Osteoblast (primary cell): ENCODE measurements around the gene S1PR5. TPM values are rescaled to one million over a fixed set of nuclear protein-coding genes. Genes with fewer than 3 reads are reported as not detected.
A peak's percentile ranks its signal among the peaks of the same experiment; 100 is the strongest.

Experiments used
- DNase-seq: peaks from one replicate; pipeline ENCODE4 v3.0.0; 2011; ENCODE audit warnings: low spot score, mixed read lengths; ENCODE audit not compliant: insufficient read length; ENCODE audit errors: missing footprints
- H2AFZ ChIP-seq: 2 replicates; pipeline ENCODE4 v1.6.0; 2011; ENCODE audit warnings: mild to moderate bottlenecking, low read length
- H3K27ac ChIP-seq: 2 replicates; pipeline ENCODE4 v1.5.1; 2011; ENCODE audit warnings: mild to moderate bottlenecking, low read depth, low read length, moderate library complexity
- H3K27me3 ChIP-seq: 2 replicates; pipeline ENCODE4 v1.6.0; 2012; ENCODE audit warnings: mild to moderate bottlenecking, control low read depth, inconsistent platforms, low read length, moderate library complexity; ENCODE audit not compliant: insufficient read depth
- H3K36me3 ChIP-seq: 2 replicates; pipeline ENCODE4 v1.5.1; 2011; ENCODE audit warnings: mild to moderate bottlenecking, low read length, control low read depth, moderate library complexity; ENCODE audit not compliant: insufficient read depth
- H3K4me1 ChIP-seq: 2 replicates; pipeline ENCODE4 v1.5.1; 2011; ENCODE audit warnings: mild to moderate bottlenecking, low read length, control low read depth, moderate library complexity; ENCODE audit not compliant: insufficient read depth
- H3K4me2 ChIP-seq: 2 replicates; pipeline ENCODE4 v1.6.0; 2011; ENCODE audit warnings: mild to moderate bottlenecking, low read length; ENCODE audit not compliant: insufficient read depth
- H3K4me3 ChIP-seq: fragments of 200-600 bp; sonication (generic); 3 replicates; pipeline ENCODE4 v1.5.1; 2012; ENCODE audit warnings: mild to moderate bottlenecking, low read length, inconsistent platforms; ENCODE audit not compliant: insufficient read depth
- H3K79me2 ChIP-seq: 2 replicates; pipeline ENCODE4 v1.6.0; 2012; ENCODE audit warnings: mild to moderate bottlenecking, low read length, control low read depth, inconsistent platforms; ENCODE audit not compliant: insufficient read depth
- H3K9me3 ChIP-seq: 2 replicates; pipeline ENCODE4 v1.5.1; 2011; ENCODE audit warnings: low read depth, low read length, control low read depth
- H4K20me1 ChIP-seq: 2 replicates; pipeline ENCODE4 v1.6.0; 2012; ENCODE audit warnings: mild to moderate bottlenecking, low read length, control low read depth; ENCODE audit not compliant: insufficient read depth
- CTCF ChIP-seq: IDR thresholded peaks from 2 replicates; pipeline ENCODE4 v1.5.1; 2011; ENCODE audit warnings: mild to moderate bottlenecking, low read depth, low read length, moderate library complexity; ENCODE audit errors: extremely low read depth
- total RNA-seq: library from RNA; depleted of rRNA; stranded (reverse); fragments of >200 nt; gene quantifications from 2 replicates; pipeline ENCODE4 v1.2.3, GENCODE V29; 2012

Gene S1PR5
- total RNA-seq, 1 donor: 0.36 TPM

DNA sequence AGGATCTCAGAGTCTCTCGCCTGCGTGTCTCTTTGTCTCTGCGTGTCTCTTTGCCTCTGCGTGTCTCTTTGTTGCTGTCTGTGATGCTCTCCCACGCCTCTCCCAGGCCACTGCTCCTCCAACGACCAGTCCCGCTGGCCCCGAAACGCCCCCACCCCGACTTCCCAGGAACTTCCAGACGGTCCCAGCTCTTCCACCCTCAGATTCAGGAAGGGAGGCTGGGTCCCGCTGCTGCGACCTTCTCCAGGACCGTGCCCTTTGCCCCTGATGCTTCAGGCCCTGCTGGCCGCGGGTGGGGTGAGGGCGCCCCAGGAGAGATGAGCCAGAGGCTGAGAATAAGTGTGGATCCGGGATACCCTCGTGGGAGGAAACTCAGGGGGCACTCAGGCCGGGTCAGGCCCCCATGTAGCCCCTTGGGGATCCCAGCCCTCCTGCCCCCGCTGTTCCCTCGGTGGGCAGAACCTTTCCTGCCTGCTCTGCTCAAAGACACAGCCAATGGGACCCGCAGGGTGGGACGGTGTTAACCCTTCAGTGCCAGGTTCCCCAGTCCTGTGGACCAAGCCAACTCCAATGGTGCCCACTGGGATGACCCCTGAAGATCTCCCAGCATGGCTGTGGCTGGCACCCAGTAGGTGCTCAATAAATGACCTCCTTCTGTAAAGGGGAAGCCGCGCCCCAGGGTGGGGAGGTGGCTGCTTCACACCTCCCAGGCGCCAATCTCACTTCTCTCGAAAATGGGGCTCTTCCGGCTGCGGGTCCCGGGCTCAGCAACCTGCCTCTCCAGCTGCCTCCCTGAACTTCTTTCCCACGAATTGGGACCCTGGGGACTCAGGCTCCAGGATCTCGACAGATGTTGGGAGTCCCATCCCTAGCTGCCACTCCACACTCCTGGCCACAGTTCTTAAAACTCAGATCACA, 1.5 kb upstream of the S1PR5 start:
- H3K27me3 ChIP-seq: peaks cover 30% of the 10 kb centered on the region
- DNase-seq: peak; percentile 89
- peak overlapping the region; percentile 86 for H3K4me2 ChIP-seq
- H3K36me3 ChIP-seq: no peaks in the 10 kb centered on the region
- no peak overlapping the region for H3K27ac ChIP-seq
- H3K4me1 ChIP-seq: peaks cover 18% of the 10 kb centered on the region
- no peak for TF ChIP-seq CTCF
- H3K79me2 ChIP-seq: no peaks in the 10 kb centered on the region
- peak overlapping the region; percentile 67 for H3K4me3 ChIP-seq
- H3K9me3 ChIP-seq: no peaks in the 10 kb centered on the region
- H2AFZ ChIP-seq: peak overlapping the region; percentile 70
- no peaks in the 10 kb centered on the region for H4K20me1 ChIP-seq

GRCh38 chr19:10517760-10518443, 655 bp upstream of the S1PR5 start:
- no peaks in the 10 kb centered on the region for H3K9me3 ChIP-seq
- peak overlapping the region; percentile 67 for H3K4me3 ChIP-seq
- no peak for TF ChIP-seq CTCF
- peak overlapping the region; percentile 86 for H3K4me2 ChIP-seq
- H3K27me3 ChIP-seq: peaks cover 33% of the 10 kb centered on the region
- H4K20me1 ChIP-seq: no peaks in the 10 kb centered on the region
- H3K4me1 ChIP-seq: peaks cover 18% of the 10 kb centered on the region
- no peaks in the 10 kb centered on the region for H3K79me2 ChIP-seq
- no peak overlapping the region for H3K27ac ChIP-seq
- H2AFZ ChIP-seq: peak overlapping the region; percentile 70
- H3K36me3 ChIP-seq: no peaks in the 10 kb centered on the region
- peak; percentile 94 for DNase-seq

GRCh38 chr19:10516671-10517286, 468 bp downstream of the S1PR5 start:
- Histone ChIP-seq H3K4me3 (peak overlapping the region; percentile 67), H3K27me3 (peaks cover 34% of the 10 kb centered on the region), H3K4me1 (peaks cover 18% of the 10 kb centered on the region), H3K4me2 (peak overlapping the region; percentile 86), H3K36me3 (no peaks in the 10 kb centered on the region), H3K9me3 (no peaks in the 10 kb centered on the region), H3K27ac (no peak overlapping the region), H4K20me1 (no peaks in the 10 kb centered on the region), H3K79me2 (no peaks in the 10 kb centered on the region), H2AFZ (peak overlapping the region; percentile 59)
- TF ChIP-seq CTCF: no peak
- DNase-seq: peak; percentile 92

DNA sequence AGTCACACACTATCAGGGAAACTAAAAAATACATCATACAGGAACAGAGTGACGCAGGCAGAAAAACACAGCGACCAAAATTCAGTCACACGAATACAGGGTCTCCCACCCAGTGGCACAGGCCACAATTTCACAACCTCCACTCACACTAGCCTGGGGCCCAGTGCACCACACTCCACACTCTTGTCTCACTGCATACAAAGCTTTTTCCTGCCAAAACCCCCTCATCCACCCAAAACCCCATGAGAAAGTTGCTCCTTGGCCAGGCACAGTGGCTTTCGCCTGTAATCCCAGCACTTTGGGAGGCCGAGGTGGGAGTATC, 1.2 kb downstream of the S1PR5 start:
- no peaks in the 10 kb centered on the region for H4K20me1 ChIP-seq
- H3K36me3 ChIP-seq: no peaks in the 10 kb centered on the region
- DNase-seq: peak; percentile 61
- no peak overlapping the region for H3K27ac ChIP-seq
- H2AFZ ChIP-seq: no peak overlapping the region
- no peak overlapping the region for H3K4me2 ChIP-seq
- H3K27me3 ChIP-seq: peaks cover 34% of the 10 kb centered on the region
- peaks cover 18% of the 10 kb centered on the region for H3K4me1 ChIP-seq
- no peaks in the 10 kb centered on the region for H3K9me3 ChIP-seq
- H3K4me3 ChIP-seq: no peak overlapping the region
- TF ChIP-seq CTCF: no peak
- no peaks in the 10 kb centered on the region for H3K79me2 ChIP-seq
